ENCODE data around the gene SLC4A7. TPM values are rescaled to one million over a fixed set of nuclear protein-coding genes. Genes with fewer than 3 reads are reported as not detected.
"Not testable (repeated sequence)": the region's sequence is repeated elsewhere in the genome, so short reads cannot be mapped to it uniquely, and the experiment has no call there.

SLC4A7 gene
- total and polyA plus RNA-seq, 2 experiments from 2014 or later: 8.0 to 54.8 TPM

- no peak for TF ChIP-seq CTCF (IDR thresholded peaks at IDR 0.05; ENCODE audit: low read depth, low read length)
- Histone ChIP-seq H3K9me3 (ENCODE audit: low read depth) (no peaks in the 10 kb centered on the region), H3K36me3 (no peaks in the 10 kb centered on the region), H3K4me1 (ENCODE audit: low read depth) (no peaks in the 10 kb centered on the region), H3K27ac (no peak overlapping the region), H3K27me3 (no peaks in the 10 kb centered on the region), H3K4me3 (no peak overlapping the region)
- DNase-seq (ENCODE audit: low read depth in 1 of 2, low spot score in 1 of 2): no peak
Observed at GRCh38 chr3:27451842-27452241, 32.3 kb downstream of the SLC4A7 start.

- peaks cover 3% of the 10 kb centered on the region for H3K36me3 ChIP-seq
- no peak for DNase-seq (ENCODE audit: low read depth in 1 of 2, low spot score in 1 of 2)
- no peak overlapping the region for H3K27ac ChIP-seq
- H3K9me3 ChIP-seq (ENCODE audit: low read depth): no peaks in the 10 kb centered on the region
- TF ChIP-seq CTCF (IDR thresholded peaks at IDR 0.05; ENCODE audit: low read depth, low read length): no peak
- no peak overlapping the region for H3K4me3 ChIP-seq
- H3K27me3 ChIP-seq: no peaks in the 10 kb centered on the region
- no peaks in the 10 kb centered on the region for H3K4me1 ChIP-seq (ENCODE audit: low read depth)
Observed at GRCh38 chr3:27451251-27451650, 32.9 kb downstream of the SLC4A7 start.

GRCh38 chr3:27449530-27450150 is 34.5 kb downstream of the SLC4A7 start:
- Histone ChIP-seq H3K4me3 (no peak overlapping the region), H3K4me1 (ENCODE audit: low read depth) (no peaks in the 10 kb centered on the region), H3K36me3 (peaks cover 6% of the 10 kb centered on the region), H3K27ac (no peak overlapping the region), H3K27me3 (no peaks in the 10 kb centered on the region), H3K9me3 (ENCODE audit: low read depth) (no peaks in the 10 kb centered on the region)
- no peak for TF ChIP-seq CTCF (IDR thresholded peaks at IDR 0.05; ENCODE audit: low read depth, low read length)
- DNase-seq (ENCODE audit: low read depth in 1 of 2, low spot score in 1 of 2): no peak

GRCh38 chr3:27442995-27443394 is 41.2 kb downstream of the SLC4A7 start:
- not testable (repeated sequence) for H3K4me1 ChIP-seq (ENCODE audit: low read depth)
- H3K36me3 ChIP-seq: peaks cover 12% of the 10 kb centered on the region

GRCh38 chr3:27438352-27438751 is 45.8 kb downstream of the SLC4A7 start:
- H3K4me1 ChIP-seq (ENCODE audit: low read depth); H3K27me3 ChIP-seq; DNase-seq (ENCODE audit: low read depth in 1 of 2, low spot score in 1 of 2); H3K36me3 ChIP-seq; H3K27ac ChIP-seq; H3K4me3 ChIP-seq; H3K9me3 ChIP-seq (ENCODE audit: low read depth): not testable (repeated sequence)

More at GRCh38 chr3:27442995-27443394, 41.2 kb downstream of the SLC4A7 start:
- H3K4me3 ChIP-seq; H3K9me3 ChIP-seq (ENCODE audit: low read depth); H3K27me3 ChIP-seq; H3K27ac ChIP-seq; DNase-seq (ENCODE audit: low read depth in 1 of 2, low spot score in 1 of 2): not testable (repeated sequence)

- peaks cover 18% of the 10 kb centered on the region for H3K36me3 ChIP-seq
- no peak overlapping the region for H3K27ac ChIP-seq
- H3K9me3 ChIP-seq (ENCODE audit: low read depth): no peaks in the 10 kb centered on the region
- no peak for TF ChIP-seq CTCF (IDR thresholded peaks at IDR 0.05; ENCODE audit: low read depth, low read length)
- H3K4me3 ChIP-seq: no peak overlapping the region
- no peaks in the 10 kb centered on the region for H3K27me3 ChIP-seq
- H3K4me1 ChIP-seq (ENCODE audit: low read depth): peaks cover 12% of the 10 kb centered on the region
- DNase-seq (ENCODE audit: low read depth in 1 of 2, low spot score in 1 of 2): peak in 1 of 2 donors; percentile 98
Observed at GRCh38 chr3:27431116-27431515, 53.1 kb downstream of the SLC4A7 start.

All from cardiac muscle cell (in vitro differentiated cells and primary cell).